ENCODE measurements around the gene HEY2. TPM values are rescaled to one million over a fixed set of nuclear protein-coding genes. Genes with fewer than 3 reads are reported as not detected.
A peak's percentile ranks its signal among the peaks of the same experiment; 100 is the strongest.

The HEY2 gene
- polyA plus RNA-seq, 2 of the 4 experiments (the other 2 are of a cell fraction) = 0.09 TPM; not detected in 1

DNA sequence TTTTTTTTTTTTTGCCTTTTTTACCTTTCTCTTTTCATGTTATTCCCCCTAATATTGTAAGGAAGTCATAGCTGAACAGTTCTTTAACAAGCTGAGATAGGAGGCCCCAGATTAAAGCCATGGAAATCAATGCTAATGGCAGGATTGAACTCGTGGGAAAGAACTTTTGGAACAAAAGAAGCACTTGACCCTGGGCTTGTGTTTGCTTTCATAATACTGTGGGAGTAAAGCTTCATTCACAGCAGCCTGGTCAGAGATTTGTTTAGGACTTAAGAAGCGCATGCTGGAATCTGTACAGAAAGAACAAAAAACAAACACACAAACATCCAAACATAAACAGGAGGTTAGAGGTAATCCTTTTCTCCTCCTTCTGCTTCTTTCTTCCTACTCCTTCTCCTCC lies 5.1 kb downstream of the HEY2 start:
- POLR2A ChIA-PET = no interaction called here
- FAIRE-seq (no peak), DNase-seq (ENCODE audit: low read depth in 1 of 2, low spot score in 1 of 2) (no peak), ATAC-seq (no peak)
- H3K4me1 ChIP-seq = peaks cover 5% of the 10 kb centered on the region; the same call in 1 of the 3 replicates
- H3K4me2 ChIP-seq = no peak overlapping the region
- no peak for TF ChIP-seq FOSB (CRISPR knock-in tag; IDR thresholded peaks at IDR 0.05)
- no peak for TF ChIP-seq KDM5A (IDR thresholded peaks at IDR 0.05)
- no peak for TF ChIP-seq TFCP2L1 (CRISPR knock-in tag; IDR thresholded peaks at IDR 0.05)
- no peak for TF ChIP-seq GATA3 (IDR thresholded peaks at IDR 0.05; ENCODE audit: borderline replicate concordance)
- no peak for TF ChIP-seq HEYL (CRISPR knock-in tag; IDR thresholded peaks at IDR 0.05)
- TF ChIP-seq NPAS2 (CRISPR knock-in tag; IDR thresholded peaks at IDR 0.05; ENCODE audit: borderline replicate concordance) = no peak
- no peak for TF ChIP-seq RFX5 (IDR thresholded peaks at IDR 0.05)
- no peak for TF ChIP-seq MAFK (IDR thresholded peaks at IDR 0.05; ENCODE audit: partially characterized antibody)
- no peak for TF ChIP-seq HOXB5 (CRISPR knock-in tag; IDR thresholded peaks at IDR 0.05)
- TF ChIP-seq, protein P1, sequence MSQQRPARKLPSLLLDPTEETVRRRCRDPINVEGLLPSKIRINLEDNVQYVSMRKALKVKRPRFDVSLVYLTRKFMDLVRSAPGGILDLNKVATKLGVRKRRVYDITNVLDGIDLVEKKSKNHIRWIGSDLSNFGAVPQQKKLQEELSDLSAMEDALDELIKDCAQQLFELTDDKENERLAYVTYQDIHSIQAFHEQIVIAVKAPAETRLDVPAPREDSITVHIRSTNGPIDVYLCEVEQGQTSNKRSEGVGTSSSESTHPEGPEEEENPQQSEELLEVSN (IDR thresholded peaks at IDR 0.05; ENCODE audit: borderline replicate concordance, low read depth) = no peak
- TF ChIP-seq, protein P2, sequence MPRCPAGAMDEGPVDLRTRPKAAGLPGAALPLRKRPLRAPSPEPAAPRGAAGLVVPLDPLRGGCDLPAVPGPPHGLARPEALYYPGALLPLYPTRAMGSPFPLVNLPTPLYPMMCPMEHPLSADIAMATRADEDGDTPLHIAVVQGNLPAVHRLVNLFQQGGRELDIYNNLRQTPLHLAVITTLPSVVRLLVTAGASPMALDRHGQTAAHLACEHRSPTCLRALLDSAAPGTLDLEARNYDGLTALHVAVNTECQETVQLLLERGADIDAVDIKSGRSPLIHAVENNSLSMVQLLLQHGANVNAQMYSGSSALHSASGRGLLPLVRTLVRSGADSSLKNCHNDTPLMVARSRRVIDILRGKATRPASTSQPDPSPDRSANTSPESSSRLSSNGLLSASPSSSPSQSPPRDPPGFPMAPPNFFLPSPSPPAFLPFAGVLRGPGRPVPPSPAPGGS (IDR thresholded peaks at IDR 0.05) = no peak
- no peak for TF ChIP-seq ZC3H11A (IDR thresholded peaks at IDR 0.05)
- TF ChIP-seq, protein P3, sequence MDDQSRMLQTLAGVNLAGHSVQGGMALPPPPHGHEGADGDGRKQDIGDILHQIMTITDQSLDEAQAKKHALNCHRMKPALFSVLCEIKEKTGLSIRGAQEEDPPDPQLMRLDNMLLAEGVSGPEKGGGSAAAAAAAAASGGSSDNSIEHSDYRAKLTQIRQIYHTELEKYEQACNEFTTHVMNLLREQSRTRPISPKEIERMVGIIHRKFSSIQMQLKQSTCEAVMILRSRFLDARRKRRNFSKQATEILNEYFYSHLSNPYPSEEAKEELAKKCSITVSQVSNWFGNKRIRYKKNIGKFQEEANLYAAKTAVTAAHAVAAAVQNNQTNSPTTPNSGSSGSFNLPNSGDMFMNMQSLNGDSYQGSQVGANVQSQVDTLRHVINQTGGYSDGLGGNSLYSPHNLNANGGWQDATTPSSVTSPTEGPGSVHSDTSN (IDR thresholded peaks at IDR 0.05) = no peak
- no peak for TF ChIP-seq ZNF302 (CRISPR knock-in tag; IDR thresholded peaks at IDR 0.05)
- no peak for TF ChIP-seq BHLHE40 (IDR thresholded peaks at IDR 0.05; ENCODE audit: low read depth, low read length)
- TF ChIP-seq HDAC2 (IDR thresholded peaks at IDR 0.05) = no peak
- TF ChIP-seq RNF2 (IDR thresholded peaks at IDR 0.05; ENCODE audit: borderline replicate concordance, low read depth) = no peak
- H3K9me3 ChIP-seq = no peaks in the 10 kb centered on the region
- no peak overlapping the region for H3K4me3 ChIP-seq
- 33% methylated on average over 2 of the region's 2 CpGs for WGBS (ENCODE audit: missing lambda C conversion rate)
- H3K27ac ChIP-seq = no peak overlapping the region
- CTCF ChIA-PET = interaction anchor here (1.6 to 20.8 kb wide), 3 partner anchors 10 to 443 kb away, joined by 3 to 288 read pairs (median 7); no protein-coding TSS in a partner anchor

DNA sequence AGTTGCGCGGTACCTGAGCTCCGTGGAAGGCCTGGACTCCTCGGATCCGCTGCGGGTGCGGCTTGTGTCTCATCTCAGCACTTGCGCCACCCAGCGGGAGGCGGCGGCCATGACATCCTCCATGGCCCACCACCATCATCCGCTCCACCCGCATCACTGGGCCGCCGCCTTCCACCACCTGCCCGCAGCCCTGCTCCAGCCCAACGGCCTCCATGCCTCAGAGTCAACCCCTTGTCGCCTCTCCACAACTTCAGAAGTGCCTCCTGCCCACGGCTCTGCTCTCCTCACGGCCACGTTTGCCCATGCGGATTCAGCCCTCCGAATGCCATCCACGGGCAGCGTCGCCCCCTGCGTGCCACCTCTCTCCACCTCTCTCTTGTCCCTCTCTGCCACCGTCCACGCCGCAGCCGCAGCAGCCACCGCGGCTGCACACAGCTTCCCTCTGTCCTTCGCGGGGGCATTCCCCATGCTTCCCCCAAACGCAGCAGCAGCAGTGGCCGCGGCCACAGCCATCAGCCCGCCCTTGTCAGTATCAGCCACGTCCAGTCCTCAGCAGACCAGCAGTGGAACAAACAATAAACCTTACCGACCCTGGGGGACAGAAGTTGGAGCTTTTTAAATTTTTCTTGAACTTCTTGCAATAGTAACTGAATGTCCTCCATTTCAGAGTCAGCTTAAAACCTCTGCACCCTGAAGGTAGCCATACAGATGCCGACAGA lies 9.9 kb downstream of the HEY2 start:
- Histone ChIP-seq H3K4me2 (no peak overlapping the region), H3K4me3 (no peak overlapping the region), H3K4me1 (no peaks in the 10 kb centered on the region), H3K27ac (no peak overlapping the region), H3K9me3 (no peaks in the 10 kb centered on the region)
- ChIA-PET POLR2A (no interaction called here), CTCF (interaction anchor here (0.8 to 20.8 kb wide), 3 partner anchors 9 to 448 kb away, joined by 3 to 288 read pairs (median 4); no protein-coding TSS in a partner anchor)
- ATAC-seq (peak; percentile 50 to 94; a peak in 4 of 6 replicates), FAIRE-seq (no peak), DNase-seq (ENCODE audit: low read depth in 1 of 2, low spot score in 1 of 2) (peak; percentile 27)
- 70% methylated on average over 41 of the region's 42 CpGs for WGBS (ENCODE audit: missing lambda C conversion rate)
- TF ChIP-seq EP300 (IDR thresholded peaks at IDR 0.05) (no peak), ZC3H11A (IDR thresholded peaks at IDR 0.05) (no peak), POLR2AphosphoS2 (conservative IDR thresholded peaks at IDR 0.05; ENCODE audit: low read length) (no peak), RAD21 (conservative IDR thresholded peaks at IDR 0.05 in 1 of 2, IDR thresholded peaks at IDR 0.05 in 1 of 2) (0 out of 5 replicates have a peak, but pooled peaks of 1 of the 2 experiments have one; percentile 22), RCOR1 (IDR thresholded peaks at IDR 0.05; ENCODE audit: low read depth, low read length) (no peak), CHD2 (IDR thresholded peaks at IDR 0.05; ENCODE audit: low read length, partially characterized antibody) (no peak), JUN (IDR thresholded peaks at IDR 0.05) (no peak), MAZ (IDR thresholded peaks at IDR 0.05; ENCODE audit: borderline replicate concordance, low read depth, low read length) (no peak)
- TF ChIP-seq, protein P4, sequence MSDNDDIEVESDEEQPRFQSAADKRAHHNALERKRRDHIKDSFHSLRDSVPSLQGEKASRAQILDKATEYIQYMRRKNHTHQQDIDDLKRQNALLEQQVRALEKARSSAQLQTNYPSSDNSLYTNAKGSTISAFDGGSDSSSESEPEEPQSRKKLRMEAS (IDR thresholded peaks at IDR 0.05) = no peak
- TF ChIP-seq, protein P5, sequence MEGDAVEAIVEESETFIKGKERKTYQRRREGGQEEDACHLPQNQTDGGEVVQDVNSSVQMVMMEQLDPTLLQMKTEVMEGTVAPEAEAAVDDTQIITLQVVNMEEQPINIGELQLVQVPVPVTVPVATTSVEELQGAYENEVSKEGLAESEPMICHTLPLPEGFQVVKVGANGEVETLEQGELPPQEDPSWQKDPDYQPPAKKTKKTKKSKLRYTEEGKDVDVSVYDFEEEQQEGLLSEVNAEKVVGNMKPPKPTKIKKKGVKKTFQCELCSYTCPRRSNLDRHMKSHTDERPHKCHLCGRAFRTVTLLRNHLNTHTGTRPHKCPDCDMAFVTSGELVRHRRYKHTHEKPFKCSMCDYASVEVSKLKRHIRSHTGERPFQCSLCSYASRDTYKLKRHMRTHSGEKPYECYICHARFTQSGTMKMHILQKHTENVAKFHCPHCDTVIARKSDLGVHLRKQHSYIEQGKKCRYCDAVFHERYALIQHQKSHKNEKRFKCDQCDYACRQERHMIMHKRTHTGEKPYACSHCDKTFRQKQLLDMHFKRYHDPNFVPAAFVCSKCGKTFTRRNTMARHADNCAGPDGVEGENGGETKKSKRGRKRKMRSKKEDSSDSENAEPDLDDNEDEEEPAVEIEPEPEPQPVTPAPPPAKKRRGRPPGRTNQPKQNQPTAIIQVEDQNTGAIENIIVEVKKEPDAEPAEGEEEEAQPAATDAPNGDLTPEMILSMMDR (IDR thresholded peaks at IDR 0.05) = 0 out of 3 replicates have a peak, but pooled peaks have one; percentile 8

Data from A549 (cell line).